Astrocyte of the spinal cord (primary cell): ENCODE results near the gene ZNF212.

ENCODE experiments used
- DNase-seq: peaks from one replicate; pipeline ENCODE4 v3.0.0; 2011; ENCODE audit warnings: low read depth, low spot score
- H3K4me3 ChIP-seq: 2 replicates; pipeline ENCODE4 v1.5.1; 2011; ENCODE audit warnings: low read depth, mild to moderate bottlenecking, low read length, moderate library complexity
- CTCF ChIP-seq: IDR thresholded peaks from 2 replicates; pipeline ENCODE4 v1.5.1; 2012; ENCODE audit warnings: low read depth, mild to moderate bottlenecking, low read length, inconsistent platforms
- in situ Hi-C: cut with HindIII; loops from 2 replicates; pipeline ENCODE4 v1.10.0; 2017; ENCODE audit warnings: low sequenced_read_pairs

Gene ZNF212

GRCh38 chr7:149197675-149198074 lies 41.8 kb upstream of the ZNF212 start:
- DNase-seq = no peak
- TF ChIP-seq CTCF = no peak
- no peak overlapping the region for H3K4me3 ChIP-seq
- in situ Hi-C loops = no loop called here

GRCh38 chr7:149198161-149198816 lies 41.2 kb upstream of the ZNF212 start:
- no peak for TF ChIP-seq CTCF
- no peak for DNase-seq
- in situ Hi-C loops = no loop called here
- no peak overlapping the region for H3K4me3 ChIP-seq

- no peak for TF ChIP-seq CTCF
- in situ Hi-C loops = no loop called here
- peak; percentile 40 for DNase-seq
- H3K4me3 ChIP-seq = no peak overlapping the region
Measured at GRCh38 chr7:149199234-149199995, 40.0 kb upstream of the ZNF212 start.

- H3K4me3 ChIP-seq = no peak overlapping the region
- no peak for TF ChIP-seq CTCF
- peak; percentile 36 for DNase-seq
- in situ Hi-C loops = no loop called here
Measured at GRCh38 chr7:149202831-149203231, 36.6 kb upstream of the ZNF212 start.

- no peak for TF ChIP-seq CTCF
- DNase-seq = no peak
- no peak overlapping the region for H3K4me3 ChIP-seq
- in situ Hi-C loops = no loop called here
Measured at GRCh38 chr7:149205690-149206381, 33.6 kb upstream of the ZNF212 start.

GRCh38 chr7:149207324-149208035 lies 32.0 kb upstream of the ZNF212 start:
- TF ChIP-seq CTCF = no peak
- no peak for DNase-seq
- no peak overlapping the region for H3K4me3 ChIP-seq
- in situ Hi-C loops = no loop called here
